Kidney (tissue), 14 donors: ENCODE measurements around the gene CIPC. TPM values are rescaled to one million over a fixed set of nuclear protein-coding genes. Genes with fewer than 3 reads are reported as not detected.
A peak's percentile ranks its signal among the peaks of the same experiment; 100 is the strongest.

ENCODE experiments used
- DNase-seq, 5 donors: peaks; one replicate each; pipeline ENCODE4 v3.0.0-alpha.2; 2013 to 2020
- FAIRE-seq: peaks from 2 replicates; lab custom pipeline; 2012; peaks lifted over from hg19 to GRCh38; lab: Jason Lieb, UNC
- H3K27ac ChIP-seq, 2 donors: one replicate each; pipeline ENCODE4 v1.7.0; 2013; ENCODE audit warnings: low read depth in 2 of 2, low read length in 2 of 2, inconsistent platforms in 1 of 2
- H3K27me3 ChIP-seq: one replicate; pipeline ENCODE4 v1.7.1; 2013; ENCODE audit warnings: low read length, inconsistent platforms; ENCODE audit not compliant: control insufficient read depth, insufficient read depth
- H3K36me3 ChIP-seq, 3 donors: one replicate each; pipeline versions ENCODE4 v1.7.0 to v1.7.1; 2013; ENCODE audit warnings: low read length in 3 of 3, control low read depth in 1 of 3, inconsistent platforms in 1 of 3; ENCODE audit not compliant: insufficient read depth in 3 of 3, control insufficient read depth in 2 of 3
- H3K4me1 ChIP-seq, 3 donors: one replicate each; pipeline versions ENCODE4 v1.7.0 to v1.7.1; 2013; ENCODE audit warnings: low read length in 3 of 3, inconsistent platforms in 1 of 3, low read depth in 1 of 3; ENCODE audit not compliant: control insufficient read depth in 2 of 3, insufficient read depth in 2 of 3
- H3K4me3 ChIP-seq, 3 donors: one replicate each; pipeline versions ENCODE4 v1.7.0 to v1.8.1; 2013; ENCODE audit warnings: low read length in 3 of 3, control low read depth in 1 of 3, inconsistent platforms in 1 of 3
- H3K9ac ChIP-seq, 3 donors: one replicate each; pipeline versions ENCODE4 v1.7.0 to v1.7.1; 2013; ENCODE audit warnings: low read length in 3 of 3, control low read depth in 1 of 3, inconsistent platforms in 1 of 3
- H3K9me3 ChIP-seq, 3 donors: one replicate each; pipeline versions ENCODE4 v1.7.0 to v1.7.1; 2013; ENCODE audit warnings: low read length in 3 of 3, control low read depth in 1 of 3, inconsistent platforms in 1 of 3; ENCODE audit not compliant: control insufficient read depth in 2 of 3, insufficient read depth in 1 of 3
- intact Hi-C: fragments of 100-400 bp; cut with DNase I; formaldehyde crosslinking; loops from one replicate; pipeline ENCODE4 v1.11.1; 2022
- polyA plus RNA-seq: library from polyadenylated mRNA; stranded (reverse); fragments of 350-450 nt; fragmentation: Illumina TruSeq; extraction: RNeasy Lipid Tissue Mini Kit (QIAGEN cat#74804); gene quantifications from one replicate; pipeline ENCODE4 v1.2.3, GENCODE V29; 2014; ENCODE audit warnings: low read depth, low replicate concordance; ENCODE audit not compliant: insufficient read depth
- total RNA-seq: library from RNA; stranded (reverse); fragmentation: NEBNext Ultra II Directional; extraction: Animal tissue kit (Norgen Biotek cat#: 25700); gene quantifications from one replicate; pipeline ENCODE4 v1.2.1, GENCODE V29; 2021
- TF ChIP-seq, protein P1 (sequence below): IDR thresholded peaks from 3 replicates; pipeline ENCODE4 v1.5.1; 2012; ENCODE audit warnings: mild to moderate bottlenecking, moderate library complexity, borderline replicate concordance; ENCODE audit not compliant: insufficient read depth; ENCODE audit errors: extremely low read depth
- donor health status: control.
- donor health status: control.
- donor health status: control.
- donor health status: control.
- donor health status: control.
- donor health status: DM: yes; HTN: yes; CAD: no.
- donor health status: Normal renal cell carcinoma (clear cell type).

Gene CIPC
- total and polyA plus RNA-seq, 2 donors from 2014 or later: 12.8 to 23.5 TPM

DNA sequence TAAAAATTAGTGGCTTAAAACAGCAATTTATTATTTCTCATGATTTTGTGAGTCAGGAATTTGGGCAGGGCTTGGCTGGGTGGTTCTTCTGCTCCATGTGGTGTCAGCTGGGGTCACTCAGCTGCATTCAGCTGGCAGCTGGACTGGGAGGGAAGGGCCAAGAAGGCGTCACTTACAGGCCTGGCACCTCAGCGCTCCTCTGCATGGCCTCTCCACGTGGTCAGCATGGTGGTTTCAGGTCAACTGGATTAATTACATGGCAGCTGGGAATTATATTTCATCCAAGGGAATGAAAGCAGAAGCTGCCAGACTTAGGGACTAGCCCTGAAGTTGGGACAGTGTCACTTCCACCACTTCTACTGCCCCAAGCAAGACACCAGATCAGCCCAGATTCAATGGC, 42.1 kb upstream of the CIPC start:
- intact Hi-C loops: no loop called here
- Histone ChIP-seq H3K36me3 (no peaks in the 10 kb centered on the region), H3K9ac (no peak overlapping the region), H3K9me3 (no peaks in the 10 kb centered on the region), H3K27me3 (no peaks in the 10 kb centered on the region), H3K4me1 (peaks cover 0 to 5% (median 3%) of the 10 kb centered on the region in 3 donors), H3K27ac (no peak overlapping the region), H3K4me3 (no peak overlapping the region)
- FAIRE-seq (no peak), DNase-seq (peak in 1 of 5 donors; percentile 32)
- TF ChIP-seq, protein P1, sequence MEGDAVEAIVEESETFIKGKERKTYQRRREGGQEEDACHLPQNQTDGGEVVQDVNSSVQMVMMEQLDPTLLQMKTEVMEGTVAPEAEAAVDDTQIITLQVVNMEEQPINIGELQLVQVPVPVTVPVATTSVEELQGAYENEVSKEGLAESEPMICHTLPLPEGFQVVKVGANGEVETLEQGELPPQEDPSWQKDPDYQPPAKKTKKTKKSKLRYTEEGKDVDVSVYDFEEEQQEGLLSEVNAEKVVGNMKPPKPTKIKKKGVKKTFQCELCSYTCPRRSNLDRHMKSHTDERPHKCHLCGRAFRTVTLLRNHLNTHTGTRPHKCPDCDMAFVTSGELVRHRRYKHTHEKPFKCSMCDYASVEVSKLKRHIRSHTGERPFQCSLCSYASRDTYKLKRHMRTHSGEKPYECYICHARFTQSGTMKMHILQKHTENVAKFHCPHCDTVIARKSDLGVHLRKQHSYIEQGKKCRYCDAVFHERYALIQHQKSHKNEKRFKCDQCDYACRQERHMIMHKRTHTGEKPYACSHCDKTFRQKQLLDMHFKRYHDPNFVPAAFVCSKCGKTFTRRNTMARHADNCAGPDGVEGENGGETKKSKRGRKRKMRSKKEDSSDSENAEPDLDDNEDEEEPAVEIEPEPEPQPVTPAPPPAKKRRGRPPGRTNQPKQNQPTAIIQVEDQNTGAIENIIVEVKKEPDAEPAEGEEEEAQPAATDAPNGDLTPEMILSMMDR: no peak

DNA sequence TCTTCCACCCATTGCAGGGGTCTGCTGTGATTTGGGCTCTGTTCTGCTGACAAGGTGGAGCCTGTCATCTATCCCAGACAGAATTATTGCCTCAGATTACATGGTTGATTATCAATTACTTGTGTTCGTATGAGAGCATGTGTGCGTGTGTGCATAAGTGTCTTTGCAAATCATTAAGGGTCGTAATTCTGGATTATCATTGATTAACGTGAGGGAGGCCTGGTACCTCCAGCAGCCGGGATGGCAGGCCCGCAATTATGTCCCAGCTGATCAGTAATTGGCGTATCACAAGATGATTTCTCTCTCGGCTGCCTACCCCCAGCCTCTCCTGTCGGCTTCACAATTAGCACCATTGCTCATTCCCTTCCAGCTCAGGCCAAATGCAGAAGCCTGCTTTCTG, 39.9 kb upstream of the CIPC start:
- no peaks in the 10 kb centered on the region for H3K27me3 ChIP-seq
- FAIRE-seq (no peak), DNase-seq (no peak)
- no peaks in the 10 kb centered on the region for H3K36me3 ChIP-seq
- H3K27ac ChIP-seq: no peak overlapping the region
- H3K9me3 ChIP-seq: no peaks in the 10 kb centered on the region
- TF ChIP-seq, protein P1: no peak
- H3K4me3 ChIP-seq: no peak overlapping the region
- intact Hi-C loops: no loop called here
- H3K4me1 ChIP-seq: peaks cover 0 to 3% (median 2%) of the 10 kb centered on the region in 3 donors
- no peak overlapping the region for H3K9ac ChIP-seq

DNA sequence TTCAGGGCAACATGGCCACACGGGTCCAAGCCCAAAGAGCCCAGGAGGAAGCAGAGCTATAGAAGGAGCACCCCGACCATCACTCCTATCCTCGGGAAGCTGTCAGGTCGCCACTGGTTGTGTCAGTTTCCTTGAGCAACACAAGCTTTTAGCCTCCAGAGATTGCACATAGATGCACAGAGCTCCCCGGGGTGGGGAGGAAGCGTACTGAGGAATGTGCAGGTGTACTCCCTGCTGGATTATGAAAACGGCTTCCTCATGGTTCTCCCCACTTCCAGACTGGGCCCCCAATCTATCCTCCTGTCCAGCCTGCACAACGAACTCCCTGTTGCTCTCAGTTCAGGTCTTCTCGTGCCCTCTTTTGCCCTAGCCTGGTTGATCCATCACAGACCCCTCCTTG, 39.3 kb upstream of the CIPC start:
- Histone ChIP-seq H3K9ac (no peak overlapping the region), H3K27me3 (no peaks in the 10 kb centered on the region), H3K27ac (no peak overlapping the region), H3K4me1 (peaks cover 0 to 3% (median 2%) of the 10 kb centered on the region in 3 donors), H3K4me3 (no peak overlapping the region), H3K9me3 (no peaks in the 10 kb centered on the region), H3K36me3 (no peaks in the 10 kb centered on the region)
- TF ChIP-seq, protein P1: no peak
- no peak for DNase-seq
- no peak for FAIRE-seq
- intact Hi-C loops: no loop called here
